ENCODE data around the gene DAND5.
"Not testable (repeated sequence)": the region's sequence is repeated elsewhere in the genome, so short reads cannot be mapped to it uniquely, and the experiment has no call there.

The DAND5 gene

GRCh38 chr19:12967907-12968306 lies 1.5 kb upstream of the DAND5 start:
- DNase-seq: no peak

- no peak for DNase-seq
Measured at GRCh38 chr19:12970070-12970820, 869 bp downstream of the DAND5 start.

GRCh38 chr19:12973236-12973635 lies 3.9 kb downstream of the DAND5 start:
- no peak for DNase-seq

GRCh38 chr19:12974301-12975220 lies 5.2 kb downstream of the DAND5 start:
- DNase-seq: no peak

GRCh38 chr19:12975221-12975741 lies 5.9 kb downstream of the DAND5 start:
- DNase-seq: no peak

GRCh38 chr19:12976109-12976508 lies 6.7 kb downstream of the DAND5 start:
- DNase-seq: not testable (repeated sequence)

- no peak for DNase-seq
Measured at GRCh38 chr19:12979974-12980373, 10.6 kb downstream of the DAND5 start.

GRCh38 chr19:12982648-12983047 lies 13.3 kb downstream of the DAND5 start:
- no peak for DNase-seq

GRCh38 chr19:12983091-12983490 lies 13.7 kb downstream of the DAND5 start:
- DNase-seq: no peak

- DNase-seq: peak; percentile 67
Measured at GRCh38 chr19:12983542-12984142, 14.3 kb downstream of the DAND5 start.

- DNase-seq: no peak
Measured at GRCh38 chr19:12984143-12984627, 14.8 kb downstream of the DAND5 start.

GRCh38 chr19:12984683-12985048 lies 15.3 kb downstream of the DAND5 start:
- DNase-seq: no peak

- no peak for DNase-seq
Measured at GRCh38 chr19:12985049-12985776, 15.8 kb downstream of the DAND5 start.

- DNase-seq: no peak
Measured at GRCh38 chr19:12986726-12987125, 17.4 kb downstream of the DAND5 start.

GRCh38 chr19:12987190-12987589 lies 17.8 kb downstream of the DAND5 start:
- no peak for DNase-seq

- DNase-seq: no peak
Measured at GRCh38 chr19:12987781-12988180, 18.4 kb downstream of the DAND5 start.

GRCh38 chr19:12990431-12990830 lies 21.1 kb downstream of the DAND5 start:
- no peak for DNase-seq

GRCh38 chr19:12990853-12991252 lies 21.5 kb downstream of the DAND5 start:
- no peak for DNase-seq

- no peak for DNase-seq
Measured at GRCh38 chr19:12991296-12991695, 21.9 kb downstream of the DAND5 start.

GRCh38 chr19:12992729-12993128 lies 23.4 kb downstream of the DAND5 start:
- no peak for DNase-seq

- no peak for DNase-seq
Measured at GRCh38 chr19:12993562-12993961, 24.2 kb downstream of the DAND5 start.
